PC-3 (cell line): ENCODE measurements around the gene PUS3. TPM values are rescaled to one million over a fixed set of nuclear protein-coding genes. Genes with fewer than 3 reads are reported as not detected.

Experiments used
- ATAC-seq: fragments of 200-7000 bp; cut with Tn5 transposase; 2 replicates; pipeline ENCODE4 v1.9.1; 2020; ENCODE audit warnings: mild to moderate bottlenecking, moderate library complexity
- BruUV-seq: library from RNA; stranded (reverse); fragments of 400-500 nt; replicated peaks from 2 replicates; lab custom pipeline; 2021; lab: Mats Ljungman, UMichigan
- CTCF ChIA-PET: fragments of 300-600 bp; sonication (Branson Sonifier 250); formaldehyde crosslinking; loops from one replicate; lab custom pipeline; 2022; ENCODE audit warnings: antibody characterized with exemption; lab: Charles Lee
- POLR2A ChIA-PET: fragments of 300-600 bp; sonication (Branson Sonifier 250); formaldehyde crosslinking; loops from one replicate; lab custom pipeline; 2022; ENCODE audit warnings: antibody characterized with exemption; ENCODE audit not compliant: unreplicated experiment; lab: Charles Lee
- DNase-seq: peaks from one replicate; pipeline ENCODE4 v3.0.0-alpha.2; 2015
- H2AFZ ChIP-seq: fragments of 300-600 bp; sonication (generic); 2 replicates; pipeline ENCODE4 v1.6.0; 2016; ENCODE audit warnings: antibody characterized with exemption, low read length
- H3F3A ChIP-seq: fragments of 300-600 bp; sonication (generic); one replicate; pipeline ENCODE4 v1.6.0; 2017; ENCODE audit warnings: antibody characterized with exemption, low read length, control low read depth, mild to moderate bottlenecking; ENCODE audit not compliant: unreplicated experiment
- H3K27ac ChIP-seq: fragments of 300-600 bp; sonication (generic); 2 replicates; pipeline ENCODE4 v1.5.1; 2016; ENCODE audit warnings: mild to moderate bottlenecking, low read length
- H3K27me3 ChIP-seq: fragments of 300-600 bp; sonication (generic); 2 replicates; pipeline ENCODE4 v1.6.1; 2016; ENCODE audit warnings: low read length, mixed read lengths
- H3K36me3 ChIP-seq: fragments of 300-600 bp; sonication (generic); 2 replicates; pipeline ENCODE4 v1.6.1; 2016; ENCODE audit warnings: low read depth, mixed run types, low read length, mixed read lengths
- H3K4me1 ChIP-seq: fragments of 300-600 bp; sonication (generic); 2 replicates; pipeline ENCODE4 v1.5.1; 2016; ENCODE audit warnings: low read length; ENCODE audit not compliant: insufficient read depth
- H3K4me2 ChIP-seq: fragments of 300-600 bp; sonication (generic); 2 replicates; pipeline ENCODE4 v1.6.0; 2016; ENCODE audit warnings: low read length
- H3K4me3 ChIP-seq: fragments of 300-600 bp; sonication (generic); 2 replicates; pipeline ENCODE4 v1.5.1; 2016; ENCODE audit warnings: mild to moderate bottlenecking, low read length, mixed read lengths
- H3K79me2 ChIP-seq: fragments of 300-600 bp; sonication (generic); 2 replicates; pipeline ENCODE4 v1.6.1; 2017; ENCODE audit warnings: low read length, mixed read lengths
- H3K9ac ChIP-seq: fragments of 300-600 bp; sonication (generic); 2 replicates; pipeline ENCODE4 v1.6.0; 2016; ENCODE audit warnings: mild to moderate bottlenecking, low read length
- H3K9me2 ChIP-seq: fragments of 300-600 bp; sonication (generic); replicated peaks from 2 replicates; pipeline ENCODE4 v1.6.1; 2016; ENCODE audit warnings: mixed run types, low read length, mixed read lengths
- H3K9me3 ChIP-seq: fragments of 300-600 bp; sonication (generic); 2 replicates; pipeline ENCODE4 v1.6.1; 2016; ENCODE audit warnings: low read length, mixed read lengths
- H4K20me1 ChIP-seq: fragments of 300-600 bp; sonication (generic); 2 replicates; pipeline ENCODE4 v1.6.1; 2016; ENCODE audit warnings: low read length, mixed read lengths
- EZH2 ChIP-seq: fragments of 300-600 bp; sonication (generic); IDR thresholded peaks from one replicate; pipeline ENCODE4 v1.6.1; 2017; ENCODE audit warnings: antibody characterized with exemption, mild to moderate bottlenecking, low read length; ENCODE audit not compliant: unreplicated experiment
- EZH2phosphoT487 ChIP-seq: fragments of 300-600 bp; sonication (generic); IDR thresholded peaks from 2 replicates; pipeline ENCODE4 v1.6.1; 2018; ENCODE audit warnings: mild to moderate bottlenecking, antibody characterized with exemption, low read length, borderline replicate concordance
- intact Hi-C: fragments of 100-400 bp; cut with micrococcal nuclease; formaldehyde crosslinking; loops from 2 replicates; pipeline ENCODE4 v1.9.0; 2023
- total RNA-seq: library from RNA; depleted of rRNA; stranded (reverse); fragments of >200 nt; gene quantifications from 2 replicates; pipeline ENCODE4 v1.2.3, GENCODE V29; 2014
- TF ChIP-seq, protein P1 (sequence below): fragments of 300-600 bp; sonication (generic); conservative IDR thresholded peaks from 2 replicates; pipeline ENCODE4 v1.5.1; 2017; ENCODE audit warnings: antibody characterized with exemption, low read depth, mild to moderate bottlenecking, low read length

PUS3 gene
- total RNA-seq, 1 experiment from 2014 or later = 26.2 TPM

DNA sequence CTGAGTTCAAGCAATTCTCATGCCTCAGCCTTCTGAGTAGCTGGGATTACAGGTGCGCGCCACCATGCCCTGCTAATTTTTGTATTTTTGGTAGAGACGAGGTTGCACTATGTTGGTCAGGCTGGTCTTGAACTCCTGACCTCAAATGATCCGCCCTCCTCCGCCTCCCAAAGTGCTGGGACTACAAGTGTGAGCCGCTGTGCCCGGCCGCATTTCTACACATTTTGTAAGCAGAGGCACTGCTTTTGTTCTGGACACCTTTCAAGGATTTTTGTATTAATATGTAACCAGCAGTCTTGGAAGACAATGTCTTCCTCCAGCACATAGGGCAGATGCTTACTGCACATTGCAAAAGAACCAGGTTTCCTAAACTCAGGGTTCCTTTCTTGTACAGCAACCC is 31.5 kb upstream of the PUS3 start:
- CTCF ChIA-PET = no interaction called here
- Histone ChIP-seq H2AFZ (no peak overlapping the region), H3K9me2 (no peaks in the 10 kb centered on the region), H3K9ac (no peak overlapping the region), H3K79me2 (no peaks in the 10 kb centered on the region), H3K36me3 (no peaks in the 10 kb centered on the region), H3K27me3 (0 out of 2 replicates have a peak, but pooled peaks cover 3% of the 10 kb centered on the region), H3K4me1 (no peaks in the 10 kb centered on the region), H3K4me3 (no peak overlapping the region), H3K9me3 (no peaks in the 10 kb centered on the region), H4K20me1 (no peaks in the 10 kb centered on the region), H3F3A (no peaks in the 10 kb centered on the region), H3K27ac (no peak overlapping the region), H3K4me2 (no peak overlapping the region)
- intact Hi-C loops = no loop called here
- POLR2A ChIA-PET = no interaction called here
- TF ChIP-seq, protein P1, sequence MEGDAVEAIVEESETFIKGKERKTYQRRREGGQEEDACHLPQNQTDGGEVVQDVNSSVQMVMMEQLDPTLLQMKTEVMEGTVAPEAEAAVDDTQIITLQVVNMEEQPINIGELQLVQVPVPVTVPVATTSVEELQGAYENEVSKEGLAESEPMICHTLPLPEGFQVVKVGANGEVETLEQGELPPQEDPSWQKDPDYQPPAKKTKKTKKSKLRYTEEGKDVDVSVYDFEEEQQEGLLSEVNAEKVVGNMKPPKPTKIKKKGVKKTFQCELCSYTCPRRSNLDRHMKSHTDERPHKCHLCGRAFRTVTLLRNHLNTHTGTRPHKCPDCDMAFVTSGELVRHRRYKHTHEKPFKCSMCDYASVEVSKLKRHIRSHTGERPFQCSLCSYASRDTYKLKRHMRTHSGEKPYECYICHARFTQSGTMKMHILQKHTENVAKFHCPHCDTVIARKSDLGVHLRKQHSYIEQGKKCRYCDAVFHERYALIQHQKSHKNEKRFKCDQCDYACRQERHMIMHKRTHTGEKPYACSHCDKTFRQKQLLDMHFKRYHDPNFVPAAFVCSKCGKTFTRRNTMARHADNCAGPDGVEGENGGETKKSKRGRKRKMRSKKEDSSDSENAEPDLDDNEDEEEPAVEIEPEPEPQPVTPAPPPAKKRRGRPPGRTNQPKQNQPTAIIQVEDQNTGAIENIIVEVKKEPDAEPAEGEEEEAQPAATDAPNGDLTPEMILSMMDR = no peak
- TF ChIP-seq EZH2phosphoT487 (no peak), EZH2 (no peak)
- BruUV-seq = no TSS peak
- ATAC-seq (no peak), DNase-seq (no peak)

DNA sequence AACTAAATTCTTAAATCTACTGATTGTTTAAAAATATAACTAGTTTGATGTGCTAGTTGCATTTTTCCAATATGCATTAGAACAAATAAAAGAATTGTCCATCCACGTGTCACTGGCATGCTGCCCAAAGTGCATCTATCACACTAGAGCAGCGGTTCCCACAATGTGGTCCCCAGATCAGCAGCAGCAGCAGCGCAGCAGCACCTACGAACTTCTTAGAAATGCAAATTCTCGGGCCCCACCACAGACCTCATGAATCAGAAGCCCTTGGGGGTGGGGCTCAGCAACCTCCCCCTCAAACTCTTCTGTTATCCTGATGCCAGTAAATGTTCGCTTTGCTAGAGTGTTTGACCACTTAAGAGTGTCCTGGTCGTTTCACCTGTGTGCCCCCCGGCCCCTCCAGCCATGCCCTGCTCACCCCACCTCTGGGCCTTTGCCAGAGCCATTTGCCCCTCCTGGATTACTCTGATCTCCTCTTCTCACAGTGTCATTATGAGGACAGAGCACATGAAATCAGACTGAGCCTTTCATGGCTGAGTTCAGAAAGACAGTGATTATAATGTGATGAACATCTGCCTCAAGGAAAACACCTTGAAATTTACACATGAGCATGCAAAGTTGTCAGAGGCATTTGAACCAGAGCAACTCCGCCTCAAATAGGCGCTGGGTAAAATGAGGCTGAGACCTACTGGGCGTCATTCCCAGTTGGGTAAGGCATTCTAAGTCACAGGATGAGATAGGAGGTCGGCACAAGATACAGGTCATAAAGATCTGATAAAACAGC is 30.2 kb upstream of the PUS3 start:
- H3K9me3 ChIP-seq = no peaks in the 10 kb centered on the region
- no peaks in the 10 kb centered on the region for H3K36me3 ChIP-seq
- H3K27me3 ChIP-seq = 0 out of 2 replicates have a peak, but pooled peaks cover 3% of the 10 kb centered on the region
- no peak for DNase-seq
- no peak overlapping the region for H3K4me3 ChIP-seq
- CTCF ChIA-PET = no interaction called here
- H3K79me2 ChIP-seq = no peaks in the 10 kb centered on the region
- H3K4me1 ChIP-seq = no peaks in the 10 kb centered on the region
- no peak overlapping the region for H3K27ac ChIP-seq
- H3K9ac ChIP-seq = no peak overlapping the region
- no peak overlapping the region for H3K4me2 ChIP-seq
- BruUV-seq = no TSS peak
- H3F3A ChIP-seq = no peaks in the 10 kb centered on the region
- POLR2A ChIA-PET = interaction anchor here (0.6 kb wide), 1 partner anchor 180 kb away, joined by 5 read pairs; no protein-coding TSS in a partner anchor
- no peaks in the 10 kb centered on the region for H3K9me2 ChIP-seq
- H2AFZ ChIP-seq = no peak overlapping the region
- H4K20me1 ChIP-seq = no peaks in the 10 kb centered on the region
- TF ChIP-seq EZH2phosphoT487 = no peak
- TF ChIP-seq, protein P1 = no peak
- no peak for TF ChIP-seq EZH2
- intact Hi-C loops = no loop called here
- no peak for ATAC-seq

DNA sequence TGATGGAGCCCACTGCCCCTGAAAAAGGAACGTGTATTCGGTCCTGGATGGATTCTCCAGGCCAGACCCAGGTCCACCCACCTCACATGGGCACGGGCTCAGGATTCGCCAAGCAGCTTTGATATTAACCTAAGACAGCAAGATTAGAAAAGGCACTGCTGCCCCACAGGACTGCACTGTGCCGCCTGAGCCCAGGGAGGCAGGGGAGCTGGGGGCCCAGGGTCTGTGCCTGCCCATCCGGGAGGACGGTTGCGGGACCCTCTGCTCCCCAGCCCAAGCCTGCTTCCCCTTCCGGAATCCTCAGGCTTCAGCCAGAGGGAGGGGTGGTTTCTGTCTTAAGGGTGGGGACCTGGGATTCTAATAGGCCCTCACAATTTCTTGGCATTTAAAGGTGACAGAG is 29.3 kb upstream of the PUS3 start:
- POLR2A ChIA-PET = interaction anchor here (0.5 to 0.6 kb wide), 2 partner anchors 121 to 181 kb away, joined by 3 to 5 read pairs; no protein-coding TSS in a partner anchor
- BruUV-seq = no TSS peak
- CTCF ChIA-PET = no interaction called here

More for the DNA sequence above, 29.3 kb upstream of the PUS3 start:
- Histone ChIP-seq H3K4me2 (no peak overlapping the region), H3K27me3 (0 out of 2 replicates have a peak, but pooled peaks cover 3% of the 10 kb centered on the region), H3K27ac (no peak overlapping the region), H3F3A (no peaks in the 10 kb centered on the region), H3K79me2 (no peaks in the 10 kb centered on the region), H4K20me1 (no peaks in the 10 kb centered on the region), H3K9ac (no peak overlapping the region), H3K4me1 (no peaks in the 10 kb centered on the region), H3K9me3 (no peaks in the 10 kb centered on the region), H3K9me2 (no peaks in the 10 kb centered on the region), H3K36me3 (no peaks in the 10 kb centered on the region), H2AFZ (no peak overlapping the region), H3K4me3 (no peak overlapping the region)
- intact Hi-C loops = no loop called here
- ATAC-seq = no peak
- no peak for DNase-seq
- TF ChIP-seq EZH2 (no peak), EZH2phosphoT487 (no peak)
- TF ChIP-seq, protein P1 = no peak
